GM18505 (cell line): Measurements from ENCODE around the gene PCDH9.

Source experiments
- ATAC-seq: cut with Tn5 transposase; IDR thresholded peaks from one replicate; pipeline ENCODE4 v1.9.1; 2021; ENCODE audit not compliant: unreplicated experiment
- POLR2A ChIP-seq: IDR thresholded peaks from 4 replicates; pipeline ENCODE4 v1.6.1; 2011; ENCODE audit warnings: borderline replicate concordance; ENCODE audit not compliant: insufficient read depth, insufficient read length; ENCODE audit errors: extremely low read depth

PCDH9 gene

GRCh38 chr13:67062160-67062559 is 168.0 kb downstream of the PCDH9 start:
- TF ChIP-seq POLR2A, result no peak
- no peak for ATAC-seq

GRCh38 chr13:67061750-67062149 is 168.4 kb downstream of the PCDH9 start:
- no peak for ATAC-seq
- TF ChIP-seq POLR2A, result no peak

- TF ChIP-seq POLR2A, result no peak
- no peak for ATAC-seq
These were observed 177.3 kb downstream of the PCDH9 start for GRCh38 chr13:67052550-67053490.

- no peak for TF ChIP-seq POLR2A
- ATAC-seq, result no peak
These were observed 180.4 kb downstream of the PCDH9 start for GRCh38 chr13:67049744-67050143.

- TF ChIP-seq POLR2A, result no peak
- ATAC-seq, result no peak
These were observed 181.3 kb downstream of the PCDH9 start for GRCh38 chr13:67048821-67049150.

GRCh38 chr13:67048084-67048820 is 181.9 kb downstream of the PCDH9 start:
- no peak for TF ChIP-seq POLR2A
- ATAC-seq, result peak; percentile 71

- TF ChIP-seq POLR2A, result no peak
These were observed 184.8 kb downstream of the PCDH9 start for GRCh38 chr13:67045357-67045756.

GRCh38 chr13:67043901-67044300 is 186.2 kb downstream of the PCDH9 start:
- TF ChIP-seq POLR2A, result no peak
- no peak for ATAC-seq

More at GRCh38 chr13:67045357-67045756, 184.8 kb downstream of the PCDH9 start:
- ATAC-seq, result no peak

- TF ChIP-seq POLR2A, result no peak
- no peak for ATAC-seq
These were observed 187.6 kb downstream of the PCDH9 start for GRCh38 chr13:67042556-67042955.

GRCh38 chr13:67036699-67037457 is 193.3 kb downstream of the PCDH9 start:
- no peak for ATAC-seq
- no peak for TF ChIP-seq POLR2A

GRCh38 chr13:67033170-67033569 is 197.0 kb downstream of the PCDH9 start:
- ATAC-seq, result no peak
- TF ChIP-seq POLR2A, result no peak

- no peak for TF ChIP-seq POLR2A
- no peak for ATAC-seq
These were observed 206.8 kb downstream of the PCDH9 start for GRCh38 chr13:67023130-67023876.
